IPS DF 6.9 (cell line): Measurements from ENCODE around the gene IGFBP1.
"Not testable (repeated sequence)": the region's sequence is repeated elsewhere in the genome, so short reads cannot be mapped to it uniquely, and the experiment has no call there.

ENCODE experiments used
- DNase-seq: peaks from one replicate; pipeline ENCODE4 v3.0.0-alpha.2; 2013; ENCODE audit warnings: low read depth, low spot score
- H3K27ac ChIP-seq: one replicate; pipeline ENCODE4 v1.5.1; 2013; ENCODE audit warnings: low read length, control low read depth
- H3K27me3 ChIP-seq: 2 replicates; pipeline ENCODE4 v1.6.1; 2013; ENCODE audit warnings: mild to moderate bottlenecking, low read length; ENCODE audit not compliant: control insufficient read depth, insufficient read depth
- H3K36me3 ChIP-seq: 2 replicates; pipeline ENCODE4 v1.6.1; 2013; ENCODE audit warnings: low read length; ENCODE audit not compliant: control insufficient read depth, insufficient read depth
- H3K4me1 ChIP-seq: 2 replicates; pipeline ENCODE4 v1.6.1; 2013; ENCODE audit warnings: low read length; ENCODE audit not compliant: control insufficient read depth, insufficient read depth
- H3K4me3 ChIP-seq: 2 replicates; pipeline ENCODE4 v1.5.1; 2013; ENCODE audit warnings: mild to moderate bottlenecking, low read length
- H3K9me3 ChIP-seq: 2 replicates; pipeline ENCODE4 v1.6.1; 2013; ENCODE audit warnings: low read length, inconsistent platforms; ENCODE audit not compliant: control insufficient read depth, insufficient read depth
- whole genome bisulfite sequencing: extraction: QIAGEN DNeasy Blood & Tissue Kit; methylation state at CpG from one replicate; pipeline ENCODE4 v1.1.7; 2013; ENCODE audit warnings: mixed read lengths, missing lambda C conversion rate; ENCODE audit not compliant: insufficient read length, insufficient coverage; 5-methylcytosine and 5-hydroxymethylcytosine counted together

IGFBP1 gene

GRCh38 chr7:45888185-45888992 is at the start of gene IGFBP1:
Gene IGFBP1 (plus strand): TSS chr7:45888488. CDS start chr7:45888653, 165 bp downstream.
- H3K27ac ChIP-seq: no peak within 1 kb of the TSS
- no peak for DNase-seq
- WGBS: no CpG with 5 or more reads among the region's 73 CpGs
- no peaks in the 10 kb centered on the region for H3K36me3 ChIP-seq
- peak within 1 kb of the TSS; percentile 39 for H3K4me3 ChIP-seq
- H3K27me3 ChIP-seq: peaks cover 25% of the 10 kb centered on the region; the same call in 1 of the 2 replicates
- H3K9me3 ChIP-seq: no peaks in the 10 kb centered on the region
- 0 out of 2 replicates have a peak, but pooled peaks cover 1% of the 10 kb centered on the region for H3K4me1 ChIP-seq

GRCh38 chr7:45838852-45839251 is 49.4 kb upstream of the IGFBP1 start:
- not testable (repeated sequence) for H3K27ac ChIP-seq, DNase-seq, H3K9me3 ChIP-seq, H3K27me3 ChIP-seq, H3K36me3 ChIP-seq, H3K4me3 ChIP-seq, H3K4me1 ChIP-seq
- no CpG with 5 or more reads among the region's 2 CpGs for WGBS

GRCh38 chr7:45841926-45842717 is 46.2 kb upstream of the IGFBP1 start:
- DNase-seq, H3K36me3 ChIP-seq, H3K4me3 ChIP-seq, H3K4me1 ChIP-seq, H3K27ac ChIP-seq, H3K27me3 ChIP-seq, H3K9me3 ChIP-seq: not testable (repeated sequence)
- WGBS: no CpG with 5 or more reads among the region's 4 CpGs

- not testable (repeated sequence) for H3K27me3 ChIP-seq, DNase-seq, H3K4me3 ChIP-seq, H3K36me3 ChIP-seq, H3K4me1 ChIP-seq, H3K9me3 ChIP-seq, H3K27ac ChIP-seq
- WGBS: no CpG with 5 or more reads among the region's 5 CpGs
Observed at GRCh38 chr7:45846536-45846935, 41.8 kb upstream of the IGFBP1 start.

GRCh38 chr7:45848734-45849133 is 39.6 kb upstream of the IGFBP1 start:
- WGBS: no CpG with 5 or more reads among the region's 6 CpGs
- not testable (repeated sequence) for H3K9me3 ChIP-seq, H3K4me1 ChIP-seq, H3K27ac ChIP-seq, DNase-seq, H3K36me3 ChIP-seq, H3K27me3 ChIP-seq, H3K4me3 ChIP-seq

GRCh38 chr7:45852984-45853383 is 35.3 kb upstream of the IGFBP1 start:
- H3K27ac ChIP-seq, DNase-seq, H3K27me3 ChIP-seq, H3K4me3 ChIP-seq, H3K36me3 ChIP-seq, H3K4me1 ChIP-seq, H3K9me3 ChIP-seq: not testable (repeated sequence)
- no CpG with 5 or more reads among the region's 10 CpGs for WGBS

GRCh38 chr7:45853491-45853890 is 34.8 kb upstream of the IGFBP1 start:
- H3K9me3 ChIP-seq, H3K4me3 ChIP-seq, H3K27ac ChIP-seq, DNase-seq, H3K36me3 ChIP-seq, H3K27me3 ChIP-seq, H3K4me1 ChIP-seq: not testable (repeated sequence)
- WGBS: no CpG with 5 or more reads among the region's 8 CpGs

- not testable (repeated sequence) for H3K27ac ChIP-seq, H3K4me1 ChIP-seq, H3K4me3 ChIP-seq, H3K9me3 ChIP-seq, H3K36me3 ChIP-seq, H3K27me3 ChIP-seq, DNase-seq
- WGBS: no CpG with 5 or more reads among the region's 3 CpGs
Observed at GRCh38 chr7:45855680-45856079, 32.6 kb upstream of the IGFBP1 start.

GRCh38 chr7:45856888-45857287 is 31.4 kb upstream of the IGFBP1 start:
- not testable (repeated sequence) for H3K4me3 ChIP-seq, H3K9me3 ChIP-seq, H3K27ac ChIP-seq, H3K36me3 ChIP-seq, DNase-seq, H3K27me3 ChIP-seq, H3K4me1 ChIP-seq
- WGBS: no CpG with 5 or more reads among the region's 4 CpGs

- no peak overlapping the region for H3K27ac ChIP-seq
- DNase-seq: peak; percentile 22
- no peak overlapping the region for H3K4me3 ChIP-seq
- H3K36me3 ChIP-seq: no peaks in the 10 kb centered on the region
- H3K4me1 ChIP-seq: no peaks in the 10 kb centered on the region
- H3K27me3 ChIP-seq: no peaks in the 10 kb centered on the region
- H3K9me3 ChIP-seq: no peaks in the 10 kb centered on the region
- WGBS: no CpG with 5 or more reads among the region's 9 CpGs
Observed at GRCh38 chr7:45863715-45864114, 24.6 kb upstream of the IGFBP1 start.
